HG02763 (cell line): ENCODE measurements around the gene ZBTB11.
"Not testable (repeated sequence)": the region's sequence is repeated elsewhere in the genome, so short reads cannot be mapped to it uniquely, and the experiment has no call there.

ENCODE experiments used
- ATAC-seq: cut with Tn5 transposase; IDR thresholded peaks from one replicate; pipeline ENCODE4 v1.9.1; 2021; ENCODE audit warnings: mild to moderate bottlenecking, moderate library complexity; ENCODE audit not compliant: unreplicated experiment

The ZBTB11 gene

GRCh38 chr3:101676765-101677435 lies at the start of gene ZBTB11:
Gene ZBTB11 (minus strand): TSS chr3:101677132. CDS start chr3:101676914, 218 bp downstream.
- ATAC-seq: peak; percentile 70

- no peak for ATAC-seq
Observed at GRCh38 chr3:101725890-101726275, 49.0 kb upstream of the ZBTB11 start.

- peak; percentile 9 for ATAC-seq
Observed at GRCh38 chr3:101725194-101725889, 48.4 kb upstream of the ZBTB11 start.

GRCh38 chr3:101724329-101725193 lies 47.6 kb upstream of the ZBTB11 start, which contains the start of gene CEP97:
Gene CEP97 (plus strand): TSS chr3:101724614. CDS start chr3:101724677, 63 bp downstream.
- ATAC-seq: peak; percentile 92

- ATAC-seq: peak; percentile 42
Observed at GRCh38 chr3:101722394-101723173, 45.7 kb upstream of the ZBTB11 start.

GRCh38 chr3:101720851-101721840 lies 44.2 kb upstream of the ZBTB11 start:
- ATAC-seq: no peak

GRCh38 chr3:101719604-101720185 lies 42.8 kb upstream of the ZBTB11 start:
- ATAC-seq: no peak

GRCh38 chr3:101718455-101718854 lies 41.5 kb upstream of the ZBTB11 start:
- ATAC-seq: no peak

GRCh38 chr3:101709126-101709525 lies 32.2 kb upstream of the ZBTB11 start:
- ATAC-seq: no peak

GRCh38 chr3:101704639-101705038 lies 27.7 kb upstream of the ZBTB11 start:
- ATAC-seq: not testable (repeated sequence)

GRCh38 chr3:101703169-101703568 lies 26.2 kb upstream of the ZBTB11 start:
- ATAC-seq: no peak

GRCh38 chr3:101702726-101703125 lies 25.8 kb upstream of the ZBTB11 start:
- no peak for ATAC-seq

GRCh38 chr3:101701696-101702634 lies 25.0 kb upstream of the ZBTB11 start:
- ATAC-seq: no peak

GRCh38 chr3:101695779-101696372 lies 18.9 kb upstream of the ZBTB11 start:
- ATAC-seq: no peak

GRCh38 chr3:101694836-101695235 lies 17.9 kb upstream of the ZBTB11 start:
- not testable (repeated sequence) for ATAC-seq

GRCh38 chr3:101693540-101693939 lies 16.6 kb upstream of the ZBTB11 start:
- ATAC-seq: peak; percentile 92
